Prostate gland (tissue), 2 donors: ENCODE data around the gene GTPBP1. TPM values are rescaled to one million over a fixed set of nuclear protein-coding genes. Genes with fewer than 3 reads are reported as not detected.

Experiments
- DNase-seq: peaks from one replicate; pipeline ENCODE4 v3.0.0-alpha.2; 2019; ENCODE audit warnings: low spot score
- H3K27ac ChIP-seq, 2 donors: fragments of 200-600 bp; sonication (generic); 2 replicates each; pipeline ENCODE4 v1.5.1; 2017 to 2019
- H3K27me3 ChIP-seq: fragments of 200-600 bp; sonication (generic); replicated peaks from 2 replicates; pipeline ENCODE4 v1.5.1; 2019; ENCODE audit not compliant: insufficient read depth
- H3K36me3 ChIP-seq, 2 donors: fragments of 200-600 bp; sonication (generic); 1 replicate in 1 of 2; 2 replicates in 1 of 2; pipeline versions ENCODE4 v1.5.1 to v1.8.1; 2017 to 2019
- H3K4me1 ChIP-seq: fragments of 200-600 bp; sonication (generic); replicated peaks from 2 replicates; pipeline ENCODE4 v1.5.1; 2019
- H3K4me3 ChIP-seq, 2 donors: fragments of 200-600 bp; sonication (generic); 2 replicates each; pipeline ENCODE4 v1.5.1; 2017 to 2019
- H3K9me3 ChIP-seq: fragments of 200-600 bp; sonication (generic); 2 replicates; pipeline ENCODE4 v1.5.1; 2017
- POLR2A ChIP-seq: fragments of 450-650 bp; IDR thresholded peaks from one replicate; pipeline ENCODE4 v1.6.1; 2016; ENCODE audit warnings: antibody characterized with exemption, mild to moderate bottlenecking
- POLR2AphosphoS5 ChIP-seq: sonication (generic); formaldehyde crosslinking; IDR thresholded peaks from one replicate; pipeline ENCODE4 v1.6.1; 2017; ENCODE audit warnings: antibody characterized with exemption
- WGBS: methylation state at CpG from one replicate; pipeline ENCODE4 v1.1.5; 2018; 5-methylcytosine and 5-hydroxymethylcytosine counted together
- intact Hi-C: fragments of 100-400 bp; cut with DNase I; formaldehyde crosslinking; loops from one replicate; pipeline ENCODE4 v1.14.2; 2022
- total RNA-seq, 2 donors: library from RNA; depleted of rRNA; stranded (reverse); fragments of >200 nt; gene quantifications; one replicate each; pipeline ENCODE4 v1.1.0, GENCODE V29; 2016
- TF ChIP-seq, protein P1 (sequence below), 4 experiments: fragments of 200-600 bp in 2 of 4; fragments of 450-650 bp in 2 of 4; sonication (generic) in 2 of 4; IDR thresholded peaks; 1 replicate in 3 of 4; 2 replicates in 1 of 4; pipeline ENCODE4 v1.5.1; 2016 to 2019; ENCODE audit warnings: antibody characterized with exemption in 4 of 4, mild to moderate bottlenecking in 2 of 4, moderate library complexity in 2 of 4

GTPBP1 gene
- total RNA-seq, 2 donors from 2014 or later, result 61.9 to 74.5 TPM

- intact Hi-C loops, result no loop called here
- no peaks in the 10 kb centered on the region for H3K27me3 ChIP-seq
- no peak overlapping the region for H3K4me3 ChIP-seq
- no peaks in the 10 kb centered on the region for H3K9me3 ChIP-seq
- 84% methylated on average over 7 of the region's 7 CpGs for WGBS
- TF ChIP-seq POLR2AphosphoS5 (no peak), POLR2A (no peak)
- TF ChIP-seq, protein P1, sequence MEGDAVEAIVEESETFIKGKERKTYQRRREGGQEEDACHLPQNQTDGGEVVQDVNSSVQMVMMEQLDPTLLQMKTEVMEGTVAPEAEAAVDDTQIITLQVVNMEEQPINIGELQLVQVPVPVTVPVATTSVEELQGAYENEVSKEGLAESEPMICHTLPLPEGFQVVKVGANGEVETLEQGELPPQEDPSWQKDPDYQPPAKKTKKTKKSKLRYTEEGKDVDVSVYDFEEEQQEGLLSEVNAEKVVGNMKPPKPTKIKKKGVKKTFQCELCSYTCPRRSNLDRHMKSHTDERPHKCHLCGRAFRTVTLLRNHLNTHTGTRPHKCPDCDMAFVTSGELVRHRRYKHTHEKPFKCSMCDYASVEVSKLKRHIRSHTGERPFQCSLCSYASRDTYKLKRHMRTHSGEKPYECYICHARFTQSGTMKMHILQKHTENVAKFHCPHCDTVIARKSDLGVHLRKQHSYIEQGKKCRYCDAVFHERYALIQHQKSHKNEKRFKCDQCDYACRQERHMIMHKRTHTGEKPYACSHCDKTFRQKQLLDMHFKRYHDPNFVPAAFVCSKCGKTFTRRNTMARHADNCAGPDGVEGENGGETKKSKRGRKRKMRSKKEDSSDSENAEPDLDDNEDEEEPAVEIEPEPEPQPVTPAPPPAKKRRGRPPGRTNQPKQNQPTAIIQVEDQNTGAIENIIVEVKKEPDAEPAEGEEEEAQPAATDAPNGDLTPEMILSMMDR (IDR thresholded peaks at IDR 0.05), result no peak
- no peaks in the 10 kb centered on the region for H3K4me1 ChIP-seq
- no peak overlapping the region for H3K27ac ChIP-seq
- DNase-seq, result no peak
- peaks cover 7 to 20% of the 10 kb centered on the region in 2 donors for H3K36me3 ChIP-seq
Measured at GRCh38 chr22:38721551-38721950, 15.8 kb downstream of the GTPBP1 start.

DNA sequence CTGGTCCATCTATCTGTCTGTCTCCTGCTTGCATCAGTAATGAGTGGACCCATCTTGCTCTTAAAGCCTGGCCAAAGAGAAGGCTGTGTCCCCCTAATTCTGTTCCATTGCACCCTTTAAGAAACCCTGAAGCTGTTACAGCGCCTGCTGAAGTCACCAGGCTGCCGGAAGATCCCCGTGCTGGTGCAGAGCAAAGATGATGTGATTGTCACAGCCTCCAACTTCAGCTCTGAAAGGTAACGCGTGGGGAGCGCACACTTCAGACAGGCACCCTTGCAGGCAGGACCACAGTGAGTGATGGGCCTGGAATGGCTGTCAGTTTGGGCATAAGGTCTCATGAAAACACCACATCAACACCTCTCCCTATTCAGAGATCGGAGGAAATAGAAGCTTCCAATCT, 18.4 kb downstream of the GTPBP1 start:
- H3K4me3 ChIP-seq, result no peak overlapping the region
- no peaks in the 10 kb centered on the region for H3K27me3 ChIP-seq
- H3K36me3 ChIP-seq, result peaks cover 30 to 33% of the 10 kb centered on the region in 2 donors
- H3K27ac ChIP-seq, result no peak overlapping the region
- no peaks in the 10 kb centered on the region for H3K4me1 ChIP-seq
- H3K9me3 ChIP-seq, result no peaks in the 10 kb centered on the region
- DNase-seq, result no peak
- 97% methylated on average over 7 of the region's 7 CpGs for WGBS
- TF ChIP-seq, protein P1 (IDR thresholded peaks at IDR 0.05), result no peak
- no peak for TF ChIP-seq POLR2AphosphoS5
- TF ChIP-seq POLR2A, result no peak
- intact Hi-C loops, result no loop called here

- TF ChIP-seq, protein P1 (IDR thresholded peaks at IDR 0.05), result peak in 2 of 4 experiments; percentile 19 to 37
- no peak for TF ChIP-seq POLR2AphosphoS5
- Histone ChIP-seq H3K9me3 (no peaks in the 10 kb centered on the region), H3K27ac (no peak overlapping the region), H3K36me3 (peaks cover 38 to 39% of the 10 kb centered on the region in 2 donors), H3K27me3 (no peaks in the 10 kb centered on the region), H3K4me3 (no peak overlapping the region), H3K4me1 (no peaks in the 10 kb centered on the region)
- no peak for DNase-seq
- intact Hi-C loops, result no loop called here
- WGBS, result 58% methylated on average over 3 of the region's 3 CpGs
Measured at GRCh38 chr22:38724926-38725571, 19.3 kb downstream of the GTPBP1 start.

GRCh38 chr22:38725900-38726655, 20.3 kb downstream of the GTPBP1 start:
- Histone ChIP-seq H3K27ac (no peak overlapping the region), H3K4me1 (no peaks in the 10 kb centered on the region), H3K27me3 (no peaks in the 10 kb centered on the region), H3K4me3 (no peak overlapping the region), H3K9me3 (no peaks in the 10 kb centered on the region), H3K36me3 (peaks cover 42 to 48% of the 10 kb centered on the region in 2 donors)
- intact Hi-C loops, result no loop called here
- 91% methylated on average over 18 of the region's 18 CpGs for WGBS
- no peak for TF ChIP-seq POLR2AphosphoS5
- TF ChIP-seq POLR2A, result no peak
- TF ChIP-seq, protein P1 (IDR thresholded peaks at IDR 0.05), result no peak
- no peak for DNase-seq
